Osteoblast (primary cell): ENCODE data around the gene SYT2. TPM values are rescaled to one million over a fixed set of nuclear protein-coding genes. Genes with fewer than 3 reads are reported as not detected.
"Not testable (repeated sequence)": the region's sequence is repeated elsewhere in the genome, so short reads cannot be mapped to it uniquely, and the experiment has no call there.

ENCODE experiments used
- DNase-seq: peaks from one replicate; pipeline ENCODE4 v3.0.0; 2011; ENCODE audit warnings: low spot score, mixed read lengths; ENCODE audit not compliant: insufficient read length; ENCODE audit errors: missing footprints
- H2AFZ ChIP-seq: 2 replicates; pipeline ENCODE4 v1.6.0; 2011; ENCODE audit warnings: mild to moderate bottlenecking, low read length
- H3K27ac ChIP-seq: 2 replicates; pipeline ENCODE4 v1.5.1; 2011; ENCODE audit warnings: mild to moderate bottlenecking, low read depth, low read length, moderate library complexity
- H3K27me3 ChIP-seq: 2 replicates; pipeline ENCODE4 v1.6.0; 2012; ENCODE audit warnings: mild to moderate bottlenecking, control low read depth, inconsistent platforms, low read length, moderate library complexity; ENCODE audit not compliant: insufficient read depth
- H3K36me3 ChIP-seq: 2 replicates; pipeline ENCODE4 v1.5.1; 2011; ENCODE audit warnings: mild to moderate bottlenecking, low read length, control low read depth, moderate library complexity; ENCODE audit not compliant: insufficient read depth
- H3K4me1 ChIP-seq: 2 replicates; pipeline ENCODE4 v1.5.1; 2011; ENCODE audit warnings: mild to moderate bottlenecking, low read length, control low read depth, moderate library complexity; ENCODE audit not compliant: insufficient read depth
- H3K4me2 ChIP-seq: 2 replicates; pipeline ENCODE4 v1.6.0; 2011; ENCODE audit warnings: mild to moderate bottlenecking, low read length; ENCODE audit not compliant: insufficient read depth
- H3K4me3 ChIP-seq: fragments of 200-600 bp; sonication (generic); 3 replicates; pipeline ENCODE4 v1.5.1; 2012; ENCODE audit warnings: mild to moderate bottlenecking, low read length, inconsistent platforms; ENCODE audit not compliant: insufficient read depth
- H3K79me2 ChIP-seq: 2 replicates; pipeline ENCODE4 v1.6.0; 2012; ENCODE audit warnings: mild to moderate bottlenecking, low read length, control low read depth, inconsistent platforms; ENCODE audit not compliant: insufficient read depth
- H3K9me3 ChIP-seq: 2 replicates; pipeline ENCODE4 v1.5.1; 2011; ENCODE audit warnings: low read depth, low read length, control low read depth
- H4K20me1 ChIP-seq: 2 replicates; pipeline ENCODE4 v1.6.0; 2012; ENCODE audit warnings: mild to moderate bottlenecking, low read length, control low read depth; ENCODE audit not compliant: insufficient read depth
- CTCF ChIP-seq: IDR thresholded peaks from 2 replicates; pipeline ENCODE4 v1.5.1; 2011; ENCODE audit warnings: mild to moderate bottlenecking, low read depth, low read length, moderate library complexity; ENCODE audit errors: extremely low read depth
- total RNA-seq: library from RNA; depleted of rRNA; stranded (reverse); fragments of >200 nt; gene quantifications from 2 replicates; pipeline ENCODE4 v1.2.3, GENCODE V29; 2012

Gene SYT2
- total RNA-seq, 1 donor: not detected

- Histone ChIP-seq H3K36me3 (peaks cover 80% of the 10 kb centered on the region), H3K4me2 (no peak overlapping the region)
- TF ChIP-seq CTCF: no peak
Measured at GRCh38 chr1:202750761-202751160, 40.5 kb upstream of the SYT2 start.

GRCh38 chr1:202750024-202750423 lies 39.8 kb upstream of the SYT2 start:
- Histone ChIP-seq H3K4me3 (no peak overlapping the region), H3K27ac (no peak overlapping the region), H3K79me2 (no peaks in the 10 kb centered on the region), H3K27me3 (no peaks in the 10 kb centered on the region), H3K4me2 (no peak overlapping the region), H2AFZ (no peak overlapping the region), H3K36me3 (peaks cover 80% of the 10 kb centered on the region), H3K9me3 (no peaks in the 10 kb centered on the region), H3K4me1 (no peaks in the 10 kb centered on the region), H4K20me1 (no peaks in the 10 kb centered on the region)
- no peak for TF ChIP-seq CTCF
- DNase-seq: no peak

More at GRCh38 chr1:202750761-202751160, 40.5 kb upstream of the SYT2 start:
- Histone ChIP-seq H3K79me2 (no peaks in the 10 kb centered on the region), H4K20me1 (no peaks in the 10 kb centered on the region), H2AFZ (no peak overlapping the region), H3K4me3 (no peak overlapping the region), H3K27me3 (no peaks in the 10 kb centered on the region), H3K9me3 (no peaks in the 10 kb centered on the region), H3K4me1 (no peaks in the 10 kb centered on the region), H3K27ac (no peak overlapping the region)
- no peak for DNase-seq

DNA sequence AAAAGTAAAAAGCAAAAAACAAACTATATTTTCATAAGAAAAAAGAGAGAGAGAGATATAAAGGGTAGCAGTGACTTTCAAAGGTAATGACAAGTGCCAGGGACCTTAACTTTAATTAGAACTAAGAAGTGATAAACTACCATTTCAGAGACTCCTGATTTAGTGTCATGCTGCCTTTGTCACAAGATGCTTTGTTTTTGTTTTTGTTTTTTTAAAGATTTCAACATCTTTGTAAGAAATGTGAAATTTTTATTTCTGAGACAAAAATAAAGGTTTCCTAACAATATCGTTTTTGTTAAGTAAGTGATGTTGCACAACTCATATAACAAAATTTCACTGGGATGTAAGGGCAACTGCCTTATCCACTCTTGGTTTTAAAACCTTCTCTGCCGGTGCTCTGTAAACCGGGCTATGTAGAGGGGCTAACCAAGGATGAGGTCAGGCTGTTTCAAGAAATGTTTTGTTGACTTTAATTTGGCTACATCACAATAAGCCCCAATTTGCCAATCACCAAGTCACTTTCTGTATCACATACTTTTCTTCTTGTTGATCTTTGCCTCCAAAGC lies 35.2 kb upstream of the SYT2 start:
- Histone ChIP-seq H3K9me3 (no peaks in the 10 kb centered on the region), H2AFZ (no peak overlapping the region), H3K27me3 (no peaks in the 10 kb centered on the region), H3K36me3 (peaks cover 76% of the 10 kb centered on the region), H3K4me3 (no peak overlapping the region), H3K4me2 (no peak overlapping the region), H3K79me2 (no peaks in the 10 kb centered on the region), H3K4me1 (no peaks in the 10 kb centered on the region), H4K20me1 (no peaks in the 10 kb centered on the region), H3K27ac (no peak overlapping the region)
- DNase-seq: no peak
- no peak for TF ChIP-seq CTCF

GRCh38 chr1:202744770-202745169 lies 34.5 kb upstream of the SYT2 start:
- H3K36me3 ChIP-seq: peaks cover 70% of the 10 kb centered on the region
- H3K9me3 ChIP-seq, H2AFZ ChIP-seq, H3K4me2 ChIP-seq, H3K27ac ChIP-seq, H3K27me3 ChIP-seq, DNase-seq, H4K20me1 ChIP-seq, H3K4me1 ChIP-seq, H3K4me3 ChIP-seq, H3K79me2 ChIP-seq: not testable (repeated sequence)
